Measurements from ENCODE around the gene LPO. TPM values are rescaled to one million over a fixed set of nuclear protein-coding genes. Genes with fewer than 3 reads are reported as not detected.

LPO gene
- not detected in 2 replicates for total RNA-seq (2011; cell fraction: chromatin; rRNA removed; ENCODE audit: low replicate concordance)
- not detected in 2 replicates for total RNA-seq (2011; cell fraction: nucleolus; rRNA removed)
- total RNA-seq (2011; cell fraction: nucleoplasm; rRNA removed) = not detected in 2 replicates
- total RNA-seq (2014; rRNA removed) (not detected in 2 replicates), total RNA-seq (2014; rRNA removed; fragmentation: Illumina TruSeq; extraction: Trizol) (not detected in 2 replicates), total RNA-seq (2015; rRNA removed; fragmentation: Illumina TruSeq; extraction: Trizol) (not detected in 2 replicates), total RNA-seq (2021) (0.11 TPM in 1 of 2 replicates, not detected in the other), polyA plus RNA-seq (2011; rRNA removed) (not detected in 2 replicates), polyA plus RNA-seq (2014; fragmentation: Illumina TruSeq; extraction: Trizol) (not detected in 2 replicates), polyA plus RNA-seq (2014; fragmentation: Nextera tagmentation; extraction: Ambion mirVana) (not detected), polyA plus RNA-seq (2014; rRNA removed) (0.07 TPM in 1 of 2 replicates, not detected in the other), polyA minus RNA-seq (2011; rRNA and poly(A)+ RNA removed) (0.57 TPM in 1 of 2 replicates, not detected in the other), Bru-seq, nascent RNA (percentile 24 among the genes with signal in this experiment), BruChase-seq, experiment 1, labeled RNA remaining after a 2-hour chase (percentile 14 among the genes with signal in this experiment), BruChase-seq, experiment 2, labeled RNA remaining after a 6-hour chase (percentile 22 among the genes with signal in this experiment)
- 0.03 and 0.04 TPM in 2 replicates for polyA plus RNA-seq (2011; cell fraction: cytosol; rRNA removed)
- polyA plus RNA-seq (2011; cell fraction: nucleus; rRNA removed) = not detected in 2 replicates
- polyA plus RNA-seq (2012) = 1.1 TPM in 1 of 2 replicates, not detected in the other
- polyA minus RNA-seq (2011; cell fraction: cytosol; rRNA and poly(A)+ RNA removed) = not detected in 2 replicates
- not detected in 2 replicates for polyA minus RNA-seq (2011; cell fraction: nucleus; rRNA and poly(A)+ RNA removed)
- long read RNA-seq, experiment 1, partial matches to known transcripts = 0 of 1 reads
- long read RNA-seq, experiment 1, other reads (novel, unspliced or antisense) = 1 of 1 reads
- long read RNA-seq, experiment 2 = 0 reads
- long read RNA-seq, experiment 3 = 0 reads

DNA sequence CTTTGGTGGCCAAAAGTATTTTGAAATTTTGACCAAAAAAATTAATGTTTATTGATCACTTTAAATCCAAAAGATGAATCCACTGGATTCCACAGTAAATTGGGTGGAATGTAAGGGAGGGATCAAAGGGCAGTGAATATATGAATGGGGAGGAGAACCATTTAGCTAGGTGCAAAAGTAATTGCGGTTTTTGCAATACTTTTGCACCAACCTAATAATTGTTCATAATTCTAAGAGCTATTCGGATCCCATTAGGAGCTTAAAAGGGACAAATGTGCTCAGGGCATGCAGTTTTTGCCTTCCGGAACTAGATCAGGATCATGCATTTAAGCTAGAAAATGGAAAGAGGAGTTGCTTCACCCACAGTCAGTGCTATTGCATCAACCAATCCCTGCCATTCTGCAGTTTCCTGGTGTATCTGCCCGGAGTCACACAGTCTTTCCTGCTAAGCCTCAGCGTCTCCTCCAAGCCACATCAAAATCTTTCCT is at the start of gene LPO:
Gene LPO, plus strand, starts transcription at position 438 of the 488 bp plus-strand sequence. CDS start 4,396 bp downstream, outside the sequence.
- Histone ChIP-seq H4K20me1 (replicated peaks; ENCODE audit: control insufficient read depth, insufficient read depth, low read length) (no peaks in the 10 kb centered on the region), H3K79me2 (ENCODE audit: control insufficient read depth, insufficient read depth, low read length) (no peaks in the 10 kb centered on the region), H3K4me1 (replicated peaks in 1 of 2; ENCODE audit: control insufficient read depth in 2 of 2, insufficient read depth in 2 of 2, low read length in 2 of 2) (peaks cover 0 to 5% of the 10 kb centered on the region in 2 experiments; a peak in 2 of 5 replicates), H3K4me2 (ENCODE audit: insufficient read depth, low read length) (no peak within 1 kb of the TSS), H3K9me1 (ENCODE audit: control insufficient read depth, insufficient read depth, low read length) (no peaks in the 10 kb centered on the region), H3K9ac (ENCODE audit: insufficient read depth in 1 of 2, low read depth in 2 of 2, low read length in 2 of 2) (no peak within 1 kb of the TSS), H3K9me3 (replicated peaks; ENCODE audit: control insufficient read depth, insufficient read depth, low read depth, low read length) (no peaks in the 10 kb centered on the region), H3K27me3 (ENCODE audit: control insufficient read depth in 2 of 2, insufficient read depth in 2 of 2, low read length in 2 of 2) (peaks cover 5 to 30% of the 10 kb centered on the region in 2 experiments), H3K4me3 (no peak within 1 kb of the TSS), H3K36me3 (ENCODE audit: control insufficient read depth, insufficient read depth, low read length) (no peaks in the 10 kb centered on the region), H2AFZ (ENCODE audit: low read depth, low read length) (no peak within 1 kb of the TSS), H3K27ac (ENCODE audit: extremely low read depth, low read depth, low read length) (no peak within 1 kb of the TSS)
- WGBS (ENCODE audit: insufficient coverage, low coverage, missing lambda C conversion rate) = 4% methylated on average over 5 of the region's 5 CpGs
- no peak; the same call in 1 of the 3 replicates for ATAC-seq
- no peak for DNase-seq (ENCODE audit: extremely low read depth in 1 of 4, low spot score in 3 of 4)
- no peak for FAIRE-seq
- no TSS peak for BruUV-seq (replicated peaks)
- in situ Hi-C loops (cut with MboI) (no loop called here), intact Hi-C loops (cut with micrococcal nuclease) (no loop called here)
- ChIA-PET POLR2A (interaction anchor here (0.6 to 1.0 kb wide), 4 partner anchors 9 to 338 kb away, joined by 3 to 5 read pairs (median 4); no protein-coding TSS in a partner anchor), CTCF (ENCODE audit: low intra/inter-chr PET ratio) (no interaction called here)
- TF ChIP-seq, protein P1, sequence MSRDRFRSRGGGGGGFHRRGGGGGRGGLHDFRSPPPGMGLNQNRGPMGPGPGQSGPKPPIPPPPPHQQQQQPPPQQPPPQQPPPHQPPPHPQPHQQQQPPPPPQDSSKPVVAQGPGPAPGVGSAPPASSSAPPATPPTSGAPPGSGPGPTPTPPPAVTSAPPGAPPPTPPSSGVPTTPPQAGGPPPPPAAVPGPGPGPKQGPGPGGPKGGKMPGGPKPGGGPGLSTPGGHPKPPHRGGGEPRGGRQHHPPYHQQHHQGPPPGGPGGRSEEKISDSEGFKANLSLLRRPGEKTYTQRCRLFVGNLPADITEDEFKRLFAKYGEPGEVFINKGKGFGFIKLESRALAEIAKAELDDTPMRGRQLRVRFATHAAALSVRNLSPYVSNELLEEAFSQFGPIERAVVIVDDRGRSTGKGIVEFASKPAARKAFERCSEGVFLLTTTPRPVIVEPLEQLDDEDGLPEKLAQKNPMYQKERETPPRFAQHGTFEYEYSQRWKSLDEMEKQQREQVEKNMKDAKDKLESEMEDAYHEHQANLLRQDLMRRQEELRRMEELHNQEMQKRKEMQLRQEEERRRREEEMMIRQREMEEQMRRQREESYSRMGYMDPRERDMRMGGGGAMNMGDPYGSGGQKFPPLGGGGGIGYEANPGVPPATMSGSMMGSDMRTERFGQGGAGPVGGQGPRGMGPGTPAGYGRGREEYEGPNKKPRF (IDR thresholded peaks at IDR 0.05; ENCODE audit: low read depth, low read length) = no peak
- TF ChIP-seq, protein P2, sequence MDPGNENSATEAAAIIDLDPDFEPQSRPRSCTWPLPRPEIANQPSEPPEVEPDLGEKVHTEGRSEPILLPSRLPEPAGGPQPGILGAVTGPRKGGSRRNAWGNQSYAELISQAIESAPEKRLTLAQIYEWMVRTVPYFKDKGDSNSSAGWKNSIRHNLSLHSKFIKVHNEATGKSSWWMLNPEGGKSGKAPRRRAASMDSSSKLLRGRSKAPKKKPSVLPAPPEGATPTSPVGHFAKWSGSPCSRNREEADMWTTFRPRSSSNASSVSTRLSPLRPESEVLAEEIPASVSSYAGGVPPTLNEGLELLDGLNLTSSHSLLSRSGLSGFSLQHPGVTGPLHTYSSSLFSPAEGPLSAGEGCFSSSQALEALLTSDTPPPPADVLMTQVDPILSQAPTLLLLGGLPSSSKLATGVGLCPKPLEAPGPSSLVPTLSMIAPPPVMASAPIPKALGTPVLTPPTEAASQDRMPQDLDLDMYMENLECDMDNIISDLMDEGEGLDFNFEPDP (CRISPR knock-in tag; IDR thresholded peaks at IDR 0.05) = no peak
- no peak for TF ChIP-seq ZBTB17 (CRISPR knock-in tag; IDR thresholded peaks at IDR 0.05)

Data from K562 (cell line).